GM13976 (cell line): ENCODE data around the gene ABCC2.

ENCODE experiments used
- DNase-seq: peaks from one replicate; pipeline ENCODE4 v3.0.0; 2012; ENCODE audit warnings: low spot score
- in situ Hi-C: fragments of 300-500 bp; cut with MboI; formaldehyde crosslinking; loops from one replicate; pipeline ENCODE4 v1.12.0; 2022; ENCODE audit warnings: low sequenced_read_pairs, mixed read lengths, inconsistent platforms; ENCODE audit not compliant: unreplicated experiment
- TF ChIP-seq, protein P1 (sequence below): IDR thresholded peaks from 2 replicates; pipeline ENCODE4 v1.5.1; 2012; ENCODE audit warnings: borderline replicate concordance, mild to moderate bottlenecking; ENCODE audit not compliant: insufficient read depth; ENCODE audit errors: extremely low read depth, missing control alignments, control extremely low read depth

The ABCC2 gene

DNA sequence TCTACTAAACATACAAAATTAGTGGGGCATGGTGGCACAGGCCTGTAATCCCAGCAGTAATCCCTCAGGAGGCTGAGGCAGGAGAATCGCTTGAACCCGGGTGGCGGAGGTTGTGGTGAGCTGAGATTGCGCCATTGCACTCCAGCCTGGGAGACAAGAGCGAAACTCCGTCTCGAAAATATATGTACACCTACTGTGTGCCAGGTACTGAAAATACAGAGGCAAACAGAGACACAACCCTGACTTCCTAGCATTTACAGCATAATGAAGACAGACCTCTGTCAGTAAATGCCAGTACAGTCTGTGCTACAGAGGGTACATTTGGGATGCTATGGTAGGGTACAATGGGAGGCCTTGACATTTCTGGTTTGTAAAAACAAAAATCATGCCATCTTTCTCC, 66.6 kb downstream of the ABCC2 start:
- TF ChIP-seq, protein P1, sequence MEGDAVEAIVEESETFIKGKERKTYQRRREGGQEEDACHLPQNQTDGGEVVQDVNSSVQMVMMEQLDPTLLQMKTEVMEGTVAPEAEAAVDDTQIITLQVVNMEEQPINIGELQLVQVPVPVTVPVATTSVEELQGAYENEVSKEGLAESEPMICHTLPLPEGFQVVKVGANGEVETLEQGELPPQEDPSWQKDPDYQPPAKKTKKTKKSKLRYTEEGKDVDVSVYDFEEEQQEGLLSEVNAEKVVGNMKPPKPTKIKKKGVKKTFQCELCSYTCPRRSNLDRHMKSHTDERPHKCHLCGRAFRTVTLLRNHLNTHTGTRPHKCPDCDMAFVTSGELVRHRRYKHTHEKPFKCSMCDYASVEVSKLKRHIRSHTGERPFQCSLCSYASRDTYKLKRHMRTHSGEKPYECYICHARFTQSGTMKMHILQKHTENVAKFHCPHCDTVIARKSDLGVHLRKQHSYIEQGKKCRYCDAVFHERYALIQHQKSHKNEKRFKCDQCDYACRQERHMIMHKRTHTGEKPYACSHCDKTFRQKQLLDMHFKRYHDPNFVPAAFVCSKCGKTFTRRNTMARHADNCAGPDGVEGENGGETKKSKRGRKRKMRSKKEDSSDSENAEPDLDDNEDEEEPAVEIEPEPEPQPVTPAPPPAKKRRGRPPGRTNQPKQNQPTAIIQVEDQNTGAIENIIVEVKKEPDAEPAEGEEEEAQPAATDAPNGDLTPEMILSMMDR, result no peak
- in situ Hi-C loops, result loop anchor here (10.0 kb wide), 1 partner anchor 196 kb away; no protein-coding TSS in a partner anchor
- no peak for DNase-seq

DNA sequence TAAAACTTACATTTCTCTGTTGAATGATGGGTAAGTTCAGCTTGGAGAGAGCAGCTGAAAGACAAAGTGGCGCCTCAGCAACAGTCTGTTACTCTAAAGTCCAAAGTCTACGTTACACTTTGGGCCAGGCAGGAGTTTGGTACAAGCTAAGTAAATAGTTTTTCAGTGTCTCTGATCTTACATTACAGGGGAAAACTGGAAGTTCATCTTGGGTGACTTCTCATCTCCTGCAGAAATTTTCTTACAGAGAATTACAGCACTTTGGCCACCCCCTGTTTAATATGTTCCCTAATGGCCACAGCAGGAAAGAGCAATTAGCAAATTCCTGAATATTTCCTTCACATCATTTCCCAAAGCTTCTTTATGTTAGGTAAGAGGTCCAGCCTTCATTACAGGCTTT, 67.1 kb downstream of the ABCC2 start:
- DNase-seq, result no peak
- in situ Hi-C loops, result loop anchor here (10.0 kb wide), 1 partner anchor 195 kb away; no protein-coding TSS in a partner anchor

DNA sequence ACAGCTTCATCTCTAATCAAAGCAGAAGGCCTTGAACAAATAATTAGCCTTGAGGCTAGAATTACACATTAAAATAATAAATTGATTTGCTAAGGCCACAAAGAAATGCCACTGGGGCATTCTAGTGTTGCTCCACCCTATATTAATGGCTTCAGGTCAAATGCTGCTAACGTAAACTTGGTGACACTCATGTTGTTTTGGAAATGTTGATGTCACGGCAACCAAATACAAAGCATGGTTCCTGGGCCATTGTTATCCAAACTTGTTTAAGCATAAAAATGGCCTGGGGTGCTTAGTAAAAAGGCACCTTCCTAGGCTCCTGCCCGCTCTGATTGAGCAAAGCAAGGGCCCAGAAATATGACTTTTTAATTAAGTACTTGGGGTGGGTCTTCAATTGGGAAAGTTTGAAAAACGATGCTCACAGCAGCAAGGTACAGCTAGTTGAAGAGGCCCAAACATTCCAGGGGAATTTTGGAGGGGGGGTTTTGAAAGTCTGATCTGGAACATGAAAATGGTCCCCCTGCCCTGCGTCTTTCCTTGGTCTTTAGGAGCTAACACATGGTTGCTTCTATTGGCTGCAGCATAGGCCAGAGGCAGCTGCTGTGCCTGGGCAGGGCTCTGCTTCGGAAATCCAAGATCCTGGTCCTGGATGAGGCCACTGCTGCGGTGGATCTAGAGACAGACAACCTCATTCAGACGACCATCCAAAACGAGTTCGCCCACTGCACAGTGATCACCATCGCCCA, 67.8 kb downstream of the ABCC2 start:
- TF ChIP-seq, protein P1, result no peak
- DNase-seq, result no peak
- in situ Hi-C loops, result no loop called here

More for the DNA sequence above, 67.1 kb downstream of the ABCC2 start:
- TF ChIP-seq, protein P1, result no peak

DNA sequence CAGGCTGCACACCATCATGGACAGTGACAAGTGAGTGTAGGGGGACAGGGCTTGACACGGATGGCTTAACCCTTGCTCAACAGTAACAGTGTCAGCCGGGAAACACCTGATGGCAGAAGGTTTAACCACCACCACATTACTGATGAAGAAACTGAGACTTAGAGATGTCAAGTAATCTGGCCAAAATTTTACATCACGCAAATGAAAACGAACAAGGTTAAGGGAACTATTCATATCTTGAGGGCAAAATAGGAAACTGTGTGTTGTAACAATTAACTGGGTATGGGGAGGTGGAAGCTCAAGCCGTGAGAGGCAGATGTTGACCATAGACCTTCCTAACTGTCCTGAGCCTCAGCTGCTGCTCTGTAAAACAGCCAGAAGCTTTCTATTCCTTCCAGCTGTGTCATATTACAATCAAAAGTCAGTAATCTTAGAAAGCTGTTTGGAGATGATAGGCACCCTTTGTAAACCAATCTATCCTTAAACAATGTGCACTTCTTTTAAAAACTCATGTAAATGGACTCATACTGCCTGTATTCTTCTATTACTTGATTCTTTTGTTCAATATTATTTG, 68.4 kb downstream of the ABCC2 start:
- TF ChIP-seq, protein P1, result no peak

DNA sequence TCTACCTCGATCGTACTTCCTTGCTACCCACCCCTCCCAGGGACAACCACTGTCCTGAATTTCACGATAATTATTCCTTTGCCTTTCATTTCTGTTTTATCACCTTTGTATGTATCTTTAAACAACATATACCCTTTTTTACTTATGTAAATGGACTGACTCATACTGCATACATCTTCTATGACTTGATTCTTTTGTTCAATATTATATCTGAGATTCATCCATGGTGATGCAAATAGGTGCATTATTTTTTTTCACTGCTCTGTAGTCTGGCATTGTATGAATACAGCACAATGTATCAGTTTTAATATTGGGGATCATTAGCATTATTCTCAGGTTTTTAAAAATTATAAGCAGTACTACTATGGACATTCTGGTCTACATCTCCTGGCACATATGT, 69.4 kb downstream of the ABCC2 start:
- in situ Hi-C loops, result no loop called here
- TF ChIP-seq, protein P1, result no peak

More for the DNA sequence above, 68.4 kb downstream of the ABCC2 start:
- no peak for DNase-seq
- in situ Hi-C loops, result no loop called here

DNA sequence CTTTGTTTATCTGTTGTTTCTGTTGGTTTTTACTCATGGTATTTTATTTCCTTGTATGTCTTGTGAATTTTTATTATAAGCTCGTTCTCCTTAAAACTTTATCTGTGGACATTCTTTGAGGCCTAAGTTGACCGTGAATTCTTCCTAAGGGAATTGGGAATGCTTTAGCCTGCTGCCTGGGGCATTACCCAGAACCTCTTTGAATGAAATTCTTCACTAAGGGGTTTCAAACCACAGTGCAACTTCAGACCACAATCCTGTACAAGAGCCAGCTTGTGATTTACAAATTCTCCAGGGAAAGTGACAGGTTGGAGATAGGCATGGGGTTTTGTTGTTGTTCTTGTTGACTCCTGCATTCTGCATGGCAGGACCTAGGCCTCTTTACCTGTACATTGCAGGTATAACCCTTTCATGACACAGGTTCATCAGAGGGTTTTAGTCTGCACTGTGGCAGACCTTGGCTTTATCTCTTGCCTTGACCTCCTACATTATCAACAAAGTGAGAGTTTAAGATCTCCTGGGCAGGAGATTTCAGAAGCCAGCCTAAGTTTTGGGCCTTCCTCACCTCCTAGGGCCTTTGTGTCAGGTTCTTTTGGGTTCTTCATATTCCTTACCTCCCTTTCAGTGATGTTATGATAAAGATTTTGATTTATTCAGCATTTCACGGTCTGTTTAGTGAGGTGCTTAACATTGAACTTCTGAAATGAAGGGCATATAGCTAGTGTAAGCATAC, 70.2 kb downstream of the ABCC2 start:
- DNase-seq, result no peak
- TF ChIP-seq, protein P1, result no peak
- in situ Hi-C loops, result no loop called here

More for the DNA sequence above, 69.4 kb downstream of the ABCC2 start:
- DNase-seq, result no peak
